H1 (cell line): Measurements from ENCODE around the gene FRG2C. TPM values are rescaled to one million over a fixed set of nuclear protein-coding genes. Genes with fewer than 3 reads are reported as not detected.

ENCODE experiments used
- CTCF ChIA-PET: fragments of 300-600 bp; sonication (Branson Sonifier 250); formaldehyde crosslinking; loops from one replicate; lab custom pipeline; 2021; ENCODE audit not compliant: partially characterized antibody; lab: Charles Lee
- POLR2A ChIA-PET: fragments of 300-600 bp; sonication (Branson Sonifier 250); formaldehyde crosslinking; loops from one replicate; lab custom pipeline; 2021; ENCODE audit warnings: inconsistent platforms; ENCODE audit not compliant: partially characterized antibody; lab: Charles Lee
- DNase-seq, 2 experiments: peaks; one replicate each; pipeline versions ENCODE4 v3.0.0 to v3.0.0-alpha.2; 2010 to 2022; ENCODE audit warnings: low spot score in 2 of 2, low read depth in 1 of 2, mixed read lengths in 1 of 2
- FAIRE-seq: peaks from 2 replicates; lab custom pipeline; 2011; peaks lifted over from hg19 to GRCh38; lab: Jason Lieb, UNC
- H2AFZ ChIP-seq: 2 replicates; pipeline ENCODE4 v1.8.1; 2012; ENCODE audit warnings: low read length, inconsistent platforms
- H2AK5ac ChIP-seq: 2 replicates; pipeline ENCODE4 v1.6.1; 2013; ENCODE audit warnings: low read depth, low read length
- H2BK120ac ChIP-seq: replicated peaks from 2 replicates; pipeline ENCODE3; 2013; ENCODE audit warnings: low read depth, low read length, inconsistent platforms
- H2BK12ac ChIP-seq: 2 replicates; pipeline ENCODE4 v1.6.1; 2013; ENCODE audit warnings: low read depth, low read length
- H2BK15ac ChIP-seq: 2 replicates; pipeline ENCODE4 v1.6.1; 2013; ENCODE audit warnings: low read length
- H2BK20ac ChIP-seq: 2 replicates; pipeline ENCODE4 v1.6.1; 2013; ENCODE audit warnings: low read length
- H2BK5ac ChIP-seq: 2 replicates; pipeline ENCODE4 v1.6.1; 2013; ENCODE audit warnings: low read depth, low read length
- H3K14ac ChIP-seq: 2 replicates; pipeline ENCODE4 v1.6.1; 2013; ENCODE audit warnings: inconsistent platforms; ENCODE audit not compliant: insufficient read length
- H3K18ac ChIP-seq: 2 replicates; pipeline ENCODE4 v1.6.1; 2013; ENCODE audit warnings: low read length; ENCODE audit errors: extremely low read depth
- H3K23ac ChIP-seq: 2 replicates; pipeline ENCODE4 v1.6.1; 2013; ENCODE audit warnings: inconsistent platforms; ENCODE audit not compliant: insufficient read length
- H3K23me2 ChIP-seq: 2 replicates; pipeline ENCODE4 v1.6.1; 2013; ENCODE audit warnings: low read depth, low read length
- H3K27ac ChIP-seq: 2 replicates; pipeline ENCODE4 v1.6.1; 2011; ENCODE audit warnings: low read depth, low read length, inconsistent platforms
- H3K27me3 ChIP-seq, 4 experiments: replicated peaks in 1 of 4; 1 replicate in 1 of 4; 2 replicates in 3 of 4; pipeline versions ENCODE4 v1.6.1 to v1.8.1; 2011 to 2013; ENCODE audit warnings: low read length in 3 of 4, mild to moderate bottlenecking in 3 of 4, inconsistent platforms in 2 of 4, mixed read lengths in 2 of 4, moderate library complexity in 1 of 4; ENCODE audit not compliant: control insufficient read depth in 3 of 4, insufficient read depth in 3 of 4; ENCODE audit errors: extremely low read depth in 1 of 4
- H3K36me3 ChIP-seq, 4 experiments: 2 replicates each; pipeline versions ENCODE4 v1.6.1 to v1.8.1; 2011 to 2013; ENCODE audit warnings: mild to moderate bottlenecking in 4 of 4, low read length in 3 of 4, moderate library complexity in 2 of 4, control low read depth in 1 of 4, inconsistent platforms in 1 of 4; ENCODE audit not compliant: insufficient read depth in 4 of 4, control insufficient read depth in 2 of 4
- H3K4ac ChIP-seq: replicated peaks from 2 replicates; pipeline ENCODE3; 2013; ENCODE audit warnings: low read length, low read depth, mixed read lengths, inconsistent platforms; ENCODE audit not compliant: insufficient read length
- H3K4me1 ChIP-seq, 4 experiments: replicated peaks in 1 of 4; 1 replicate in 1 of 4; 2 replicates in 3 of 4; pipeline versions ENCODE4 v1.6.1 to v1.8.1; 2011 to 2013; ENCODE audit warnings: low read length in 3 of 4, inconsistent platforms in 2 of 4, mixed read lengths in 1 of 4; ENCODE audit not compliant: insufficient read depth in 4 of 4, control insufficient read depth in 3 of 4
- H3K4me2 ChIP-seq, 2 experiments: 2 replicates each; pipeline versions ENCODE4 v1.6.1 to v1.8.1; 2011 to 2013; ENCODE audit warnings: low read depth in 2 of 2, low read length in 2 of 2, control low read depth in 1 of 2, inconsistent platforms in 1 of 2, mild to moderate bottlenecking in 1 of 2; ENCODE audit not compliant: insufficient read depth in 1 of 2
- H3K4me3 ChIP-seq, 4 experiments: fragments of 200-600, 300-600 bp in 1 of 4; sonication (generic), shearing (Covaris generic), sonication (Bioruptor Twin) in 1 of 4; 2 replicates each; pipeline versions ENCODE4 v1.5.1 to v1.8.1; 2011 to 2016; ENCODE audit warnings: low read length in 4 of 4, low read depth in 3 of 4, control low read depth in 2 of 4, inconsistent platforms in 2 of 4, mild to moderate bottlenecking in 2 of 4, mixed read lengths in 1 of 4, moderate library complexity in 1 of 4; ENCODE audit not compliant: insufficient read depth in 2 of 4; ENCODE audit errors: extremely low read depth in 1 of 4
- H3K56ac ChIP-seq: replicated peaks from 2 replicates; pipeline ENCODE3; 2013; ENCODE audit warnings: low read depth, mild to moderate bottlenecking, mixed read lengths, low read length, inconsistent platforms; ENCODE audit not compliant: insufficient read length
- H3K79me1 ChIP-seq: 2 replicates; pipeline ENCODE4 v1.6.1; 2013; ENCODE audit warnings: low read depth, low read length, control low read depth
- H3K79me2 ChIP-seq, 2 experiments: 2 replicates each; pipeline versions ENCODE4 v1.6.1 to v1.8.1; 2012 to 2013; ENCODE audit warnings: low read length in 2 of 2, mild to moderate bottlenecking in 2 of 2, inconsistent platforms in 1 of 2; ENCODE audit not compliant: insufficient read depth in 2 of 2, control insufficient read depth in 1 of 2
- H3K9ac ChIP-seq, 4 experiments: replicated peaks in 1 of 4; 1 replicate in 1 of 4; 2 replicates in 3 of 4; pipeline versions ENCODE4 v1.6.1 to v1.8.1; 2011 to 2013; ENCODE audit warnings: low read depth in 3 of 4, low read length in 3 of 4, control low read depth in 2 of 4, mild to moderate bottlenecking in 2 of 4, moderate library complexity in 2 of 4, inconsistent platforms in 1 of 4; ENCODE audit errors: extremely low read depth in 1 of 4
- H3K9me3 ChIP-seq, 2 experiments: 2 replicates each; pipeline versions ENCODE4 v1.6.1 to v1.8.1; 2012 to 2013; ENCODE audit warnings: mild to moderate bottlenecking in 2 of 2, moderate library complexity in 2 of 2, control low read depth in 1 of 2, inconsistent platforms in 1 of 2, low read depth in 1 of 2, low read length in 1 of 2, mixed read lengths in 1 of 2; ENCODE audit not compliant: insufficient read depth in 2 of 2
- H4K20me1 ChIP-seq, 2 experiments: replicated peaks in 1 of 2; 2 replicates each; pipeline versions ENCODE3 to v1.8.1; 2011 to 2013; ENCODE audit warnings: inconsistent platforms in 2 of 2, low read length in 2 of 2, mild to moderate bottlenecking in 1 of 2; ENCODE audit not compliant: insufficient read depth in 2 of 2, control insufficient read depth in 1 of 2
- H4K5ac ChIP-seq: 2 replicates; pipeline ENCODE4 v1.6.1; 2013; ENCODE audit warnings: low read length, low read depth, mixed read lengths, inconsistent platforms; ENCODE audit not compliant: insufficient read length
- H4K8ac ChIP-seq: 2 replicates; pipeline ENCODE4 v1.8.0; 2013; ENCODE audit warnings: mild to moderate bottlenecking, moderate library complexity, low read length, inconsistent platforms; ENCODE audit not compliant: insufficient read depth; ENCODE audit errors: extremely low read depth
- H4K91ac ChIP-seq: replicated peaks from 2 replicates; pipeline ENCODE3; 2013; ENCODE audit warnings: low read length, mixed read lengths, inconsistent platforms; ENCODE audit not compliant: insufficient read length
- BACH1 ChIP-seq: IDR thresholded peaks from 2 replicates; pipeline ENCODE4 v1.6.1; 2012; ENCODE audit warnings: low read length, improper control_type of control experiment
- BRCA1 ChIP-seq: IDR thresholded peaks from 2 replicates; pipeline ENCODE4 v1.6.1; 2012; ENCODE audit warnings: low read depth, low read length, improper control_type of control experiment
- CBX8 ChIP-seq: fragments of 300-800, 300-1000 bp; sonication (generic); IDR thresholded peaks from 2 replicates; pipeline ENCODE4 v1.7.1; 2016; ENCODE audit warnings: low read depth, low read length, borderline replicate concordance
- CHD2 ChIP-seq: IDR thresholded peaks from 2 replicates; pipeline ENCODE4 v1.6.1; 2012; ENCODE audit warnings: low read length, improper control_type of control experiment
- EGR1 ChIP-seq: IDR thresholded peaks from 2 replicates; pipeline ENCODE4 v1.6.1; 2011; ENCODE audit warnings: low read depth, low read length, borderline replicate concordance
- JUN ChIP-seq: IDR thresholded peaks from 2 replicates; pipeline ENCODE4 v1.6.1; 2011; ENCODE audit warnings: low read depth, mild to moderate bottlenecking, improper control_type of control experiment, low read length
- NANOG ChIP-seq: IDR thresholded peaks from 2 replicates; pipeline ENCODE4 v1.6.1; 2011; ENCODE audit warnings: low read length, low read depth, mild to moderate bottlenecking, inconsistent platforms; ENCODE audit not compliant: insufficient read depth, poor library complexity, severe bottlenecking
- RXRA ChIP-seq: IDR thresholded peaks from 2 replicates; pipeline ENCODE4 v1.6.1; 2011; ENCODE audit warnings: low read depth, mild to moderate bottlenecking, low read length, moderate library complexity; ENCODE audit not compliant: insufficient read depth
- SAP30 ChIP-seq: fragments of 300-600 bp; sonication (generic); IDR thresholded peaks from 2 replicates; pipeline ENCODE4 v1.7.1; 2012; ENCODE audit warnings: low read length, moderate library complexity, mild to moderate bottlenecking, inconsistent platforms; ENCODE audit not compliant: insufficient read depth, insufficient replicate concordance
- SIX5 ChIP-seq: IDR thresholded peaks from 2 replicates; pipeline ENCODE4 v1.6.1; 2011; ENCODE audit warnings: mild to moderate bottlenecking, low read depth, low read length
- WGBS, 2 experiments: shearing (Covaris generic) in 1 of 2; methylation state at CpG; one replicate each; pipeline versions ENCODE4 v1.1.6 to v1.1.7; 2013 to 2015; ENCODE audit warnings: low lambda C conversion rate in 2 of 2, mixed read lengths in 2 of 2, inconsistent platforms in 1 of 2, low coverage in 1 of 2, missing lambda C conversion rate in 1 of 2; ENCODE audit not compliant: insufficient replicate concordance in 2 of 2, insufficient coverage in 1 of 2, insufficient read length in 1 of 2; ENCODE audit errors: extremely low coverage in 1 of 2, missing lambda C conversion rate in 1 of 2; 5-methylcytosine and 5-hydroxymethylcytosine counted together
- polyA plus RNA-seq, 7 experiments: library from polyadenylated mRNA; depleted of rRNA in 3 of 7; stranded (reverse) in 5 of 7; unstranded in 2 of 7; fragments of >200 nt in 5 of 7; fragments of 200-250 nt in 2 of 7; gene quantifications; 1 replicate in 5 of 7; 2 replicates in 1 of 7; 4 replicates in 1 of 7; pipeline versions ENCODE4 v1.2.1 to v1.2.3, GENCODE V29; 2011 to 2013; ENCODE audit warnings: missing spikeins in 2 of 7, mixed read lengths in 2 of 7
- total RNA-seq: library from RNA; stranded (reverse); fragmentation: NEBNext Ultra II Directional; extraction: Animal tissue kit (Norgen Biotek cat#: 25700); gene quantifications from 2 replicates; pipeline ENCODE4 v1.2.1, GENCODE V29; 2021

FRG2C gene
- total and polyA plus RNA-seq, 2 of the 8 experiments (the other 6 are each of a cell fraction or from before 2014, with no cell fraction given) = not detected

DNA sequence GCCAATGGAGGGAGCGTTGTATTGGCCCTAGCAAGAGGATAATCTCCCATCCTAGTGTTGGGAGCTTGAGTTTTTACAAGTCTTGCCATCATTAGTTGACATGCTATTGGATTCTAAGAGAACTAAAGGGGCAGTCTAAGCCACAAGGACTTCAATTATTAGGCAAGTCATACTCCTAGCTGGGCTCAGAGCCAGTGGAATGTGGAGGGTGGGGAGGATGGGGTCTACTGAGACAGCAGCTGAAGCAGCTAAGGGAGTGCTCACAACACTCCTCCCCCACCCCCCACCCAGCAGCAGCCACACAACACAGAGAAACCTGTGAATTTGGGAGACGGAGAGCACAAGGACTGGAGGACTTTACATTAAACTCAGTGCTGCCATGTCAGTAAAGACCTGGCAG is 27.9 kb downstream of the FRG2C start:
- CTCF ChIA-PET = interaction anchor here (1.0 kb wide), 1 partner anchor 10 kb away, joined by 3 read pairs; no protein-coding TSS in a partner anchor
- TF ChIP-seq BACH1 (no peak), CHD2 (no peak), RXRA (no peak), JUN (no peak), CBX8 (no peak), NANOG (no peak), EGR1 (no peak), SAP30 (no peak), BRCA1 (no peak), SIX5 (no peak)
- TF ChIP-seq, all 59 proteins: peak for 0

More for the DNA sequence above, 27.9 kb downstream of the FRG2C start:
- FAIRE-seq = no peak
- no peak for DNase-seq
- H2BK20ac ChIP-seq = no peak overlapping the region
- no peak overlapping the region for H4K5ac ChIP-seq
- H2BK5ac ChIP-seq = no peak overlapping the region
- H2BK15ac ChIP-seq = no peak overlapping the region
- H4K20me1 ChIP-seq = no peaks in the 10 kb centered on the region
- H3K79me1 ChIP-seq = no peaks in the 10 kb centered on the region
- H3K23ac ChIP-seq = no peak overlapping the region
- no peak overlapping the region for H4K8ac ChIP-seq
- H3K18ac ChIP-seq = no peak overlapping the region
- 25% methylated on average over 2 of the region's 2 CpGs; no CpG with 5 or more reads in 1 of the 2 experiments for WGBS, 2 experiments
- H3K23me2 ChIP-seq = peaks cover 2% of the 10 kb centered on the region; the same call in 1 of the 2 replicates
- no peak overlapping the region for H3K27ac ChIP-seq
- no peak overlapping the region for H2BK120ac ChIP-seq
- H3K14ac ChIP-seq = no peak overlapping the region
- POLR2A ChIA-PET = no interaction called here
- no peaks in the 10 kb centered on the region for H3K79me2 ChIP-seq
- no peak overlapping the region for H2AK5ac ChIP-seq
- H3K4me1 ChIP-seq = no peaks in the 10 kb centered on the region
- no peak overlapping the region for H3K9ac ChIP-seq
- H3K56ac ChIP-seq = no peak overlapping the region
- no peaks in the 10 kb centered on the region for H3K36me3 ChIP-seq
- H2BK12ac ChIP-seq = no peak overlapping the region
- H3K9me3 ChIP-seq = peaks cover 0 to 2% of the 10 kb centered on the region in 2 experiments; a peak in 1 of 4 replicates
- no peak overlapping the region for H3K4me3 ChIP-seq
- H3K4me2 ChIP-seq = no peak overlapping the region
- H2AFZ ChIP-seq = no peak overlapping the region
- H3K27me3 ChIP-seq = no peaks in the 10 kb centered on the region
- H4K91ac ChIP-seq = no peak overlapping the region
- no peak overlapping the region for H3K4ac ChIP-seq
